Right cardiac atrium (tissue), 5 donors: ENCODE data around the gene CPZ. TPM values are rescaled to one million over a fixed set of nuclear protein-coding genes. Genes with fewer than 3 reads are reported as not detected.

ENCODE experiments used
- ATAC-seq, 2 donors: fragments of 200-7000 bp; cut with Tn5 transposase; one replicate each; pipeline versions ENCODE4 v1.8.0 to v1.9.1; 2020; ENCODE audit warnings: moderate library complexity in 2 of 2, mild to moderate bottlenecking in 1 of 2
- DNase-seq, 3 donors: peaks; one replicate each; pipeline ENCODE4 v3.0.0-alpha.2; 2020
- H3K27ac ChIP-seq: one replicate; pipeline ENCODE4 v1.5.1; 2013; ENCODE audit warnings: mild to moderate bottlenecking, low read length, control low read depth, moderate library complexity
- H3K27me3 ChIP-seq: one replicate; pipeline ENCODE4 v1.6.1; 2013; ENCODE audit not compliant: control insufficient read depth, insufficient read depth
- H3K4me1 ChIP-seq: one replicate; pipeline ENCODE4 v1.6.1; 2013; ENCODE audit warnings: low read length; ENCODE audit not compliant: control insufficient read depth, insufficient read depth
- H3K4me3 ChIP-seq: one replicate; pipeline ENCODE4 v1.5.1; 2013; ENCODE audit warnings: low read length, control low read depth
- H3K9me3 ChIP-seq: one replicate; pipeline ENCODE4 v1.6.1; 2013; ENCODE audit warnings: low read length; ENCODE audit not compliant: control insufficient read depth
- WGBS: extraction: QIAGEN DNeasy Blood & Tissue Kit; methylation state at CpG from one replicate; pipeline ENCODE4 v1.1.7; 2013; 5-methylcytosine and 5-hydroxymethylcytosine counted together
- intact Hi-C, 4 donors: fragments of 100-400 bp; cut with DNase I; formaldehyde crosslinking; loops; one replicate each; pipeline versions ENCODE4 v1.11.0 to v1.14.0; 2022 to 2023
- polyA plus RNA-seq: library from polyadenylated mRNA; stranded (reverse); fragments of 200-250 nt; gene quantifications from one replicate; pipeline ENCODE4 v1.2.3, GENCODE V29; 2013
- total RNA-seq, 4 donors: library from RNA; stranded (reverse); fragmentation: NEBNext Ultra II Directional; extraction: Animal tissue kit (Norgen Biotek cat#: 25700); gene quantifications; one replicate each; pipeline ENCODE4 v1.2.1, GENCODE V29; 2021
- donor health status: healthy with polysubstance abuse.
- donor health status: DM: no; HTN: yes; CAD: no.
- donor health status: DM: no; HTN: no; CAD: no.
- donor health status: DM: no; HTN: yes; CAD: no; lungs with severe emphysema.
- donor health status: DM: yes; HTN: yes; CAD: no.

The CPZ gene
- total and polyA plus RNA-seq, 5 donors = 0.34 to 1.5 (median 1.2) TPM

DNA sequence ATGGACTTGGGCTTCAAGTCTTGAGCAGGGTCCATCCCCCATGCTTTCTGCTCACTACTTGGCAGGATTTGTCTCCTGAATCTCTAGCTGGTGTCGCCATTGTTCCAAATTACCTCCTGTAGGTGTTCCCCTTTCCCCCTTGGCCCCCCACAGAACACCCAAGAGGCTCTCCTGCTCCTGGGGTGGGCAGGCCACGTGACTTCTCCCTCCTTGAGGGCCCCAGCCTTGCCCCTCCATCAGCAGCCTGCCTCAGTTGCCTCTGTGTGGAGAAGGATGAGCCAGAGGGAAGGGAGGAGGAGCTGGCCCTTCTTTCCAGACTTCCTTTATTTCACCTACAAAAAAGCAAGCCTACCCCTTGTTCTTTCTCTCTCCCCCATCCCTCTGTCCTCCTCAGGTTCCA lies 10.5 kb upstream of the CPZ start:
- Histone ChIP-seq H3K27me3 (no peaks in the 10 kb centered on the region), H3K4me3 (no peak overlapping the region), H3K27ac (no peak overlapping the region), H3K4me1 (no peaks in the 10 kb centered on the region), H3K9me3 (no peaks in the 10 kb centered on the region)
- ATAC-seq = no peak
- intact Hi-C loops = no loop called here
- no peak for DNase-seq
- WGBS = 55% methylated on average over 2 of the region's 2 CpGs

DNA sequence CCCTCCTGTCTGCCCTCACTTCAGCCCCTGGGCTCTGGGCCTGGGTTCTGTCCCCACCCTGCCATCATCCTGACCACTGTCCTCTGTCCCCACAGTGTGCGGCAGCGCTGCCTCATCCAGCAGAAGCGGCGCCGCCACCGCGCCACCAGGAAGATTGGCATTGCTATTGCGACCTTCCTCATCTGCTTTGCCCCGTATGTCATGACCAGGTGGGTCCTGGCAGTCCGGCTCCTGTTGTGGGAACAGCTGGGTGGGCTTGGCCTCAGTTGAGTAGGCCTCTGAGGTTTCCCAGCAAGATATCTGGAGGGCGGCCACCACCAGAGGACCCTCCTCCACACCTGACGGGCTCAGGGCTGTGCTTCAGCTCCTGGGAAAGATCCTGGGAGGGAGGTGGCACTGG lies 10.1 kb upstream of the CPZ start:
- Histone ChIP-seq H3K4me1 (no peaks in the 10 kb centered on the region), H3K27ac (no peak overlapping the region), H3K9me3 (no peaks in the 10 kb centered on the region), H3K27me3 (no peaks in the 10 kb centered on the region), H3K4me3 (no peak overlapping the region)
- WGBS = 89% methylated on average over 12 of the region's 12 CpGs
- intact Hi-C loops = no loop called here
- ATAC-seq = no peak
- peak in 1 of 3 donors; percentile 31 for DNase-seq

DNA sequence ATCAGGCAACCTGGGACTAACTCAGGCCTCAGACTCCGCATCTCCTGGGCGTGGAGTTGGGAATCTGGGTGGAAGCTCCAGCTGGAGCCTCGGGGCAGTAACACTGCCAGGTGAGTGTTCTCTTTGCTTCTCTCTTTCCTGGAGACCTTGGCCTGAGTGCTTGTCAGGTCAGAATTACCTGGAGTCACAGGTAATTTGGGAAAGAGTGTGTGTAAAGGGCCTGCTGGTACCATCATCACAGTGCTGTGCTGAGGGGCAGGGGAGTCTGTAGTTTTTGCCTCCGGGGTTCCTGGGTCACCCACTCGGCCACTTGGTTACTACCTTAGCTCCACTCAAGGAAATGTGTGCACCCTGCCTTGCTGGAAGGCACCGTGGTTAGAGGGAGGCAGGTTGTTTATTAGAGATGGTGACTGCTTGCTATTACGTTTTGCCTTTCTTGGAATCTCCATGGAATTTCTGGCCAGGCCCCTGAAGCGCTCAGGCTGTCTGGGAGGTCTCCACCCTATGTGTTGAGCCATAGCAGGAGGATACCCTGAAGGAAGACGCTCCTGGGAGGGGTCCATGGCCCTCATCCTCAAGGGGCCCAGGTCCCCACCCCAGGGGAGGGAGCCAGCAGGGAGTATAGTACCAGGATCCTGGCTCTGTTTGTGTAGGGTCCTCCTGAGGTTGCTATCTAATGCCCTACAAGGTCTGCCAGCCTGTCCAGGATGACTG lies 9.5 kb upstream of the CPZ start:
- Histone ChIP-seq H3K9me3 (no peaks in the 10 kb centered on the region), H3K27me3 (no peaks in the 10 kb centered on the region), H3K27ac (no peak overlapping the region), H3K4me3 (no peak overlapping the region), H3K4me1 (no peaks in the 10 kb centered on the region)
- intact Hi-C loops = no loop called here
- no peak for ATAC-seq
- DNase-seq = peak in 1 of 3 donors; percentile 18
- 71% methylated on average over 9 of the region's 9 CpGs for WGBS

DNA sequence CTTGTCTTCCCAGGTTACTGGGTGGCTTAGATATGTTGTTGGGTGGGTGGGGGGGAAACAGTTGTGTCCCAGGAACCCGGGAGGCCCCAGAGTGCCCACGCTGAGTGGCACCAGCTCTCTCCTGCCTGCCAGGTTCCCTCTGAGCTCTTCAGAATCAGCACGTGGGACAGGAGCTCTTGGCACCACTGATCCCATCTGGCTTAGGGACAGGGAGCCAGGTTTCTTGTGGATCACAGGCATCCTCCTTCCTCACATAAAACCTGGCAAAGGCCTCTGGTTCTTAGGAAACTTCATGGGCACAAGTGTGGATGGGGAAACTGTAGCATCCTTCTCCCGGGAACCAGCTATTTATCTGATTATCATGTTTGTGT lies 8.9 kb upstream of the CPZ start:
- WGBS = 67% methylated on average over 4 of the region's 4 CpGs
- no peaks in the 10 kb centered on the region for H3K27me3 ChIP-seq
- no peak overlapping the region for H3K27ac ChIP-seq
- intact Hi-C loops = no loop called here
- ATAC-seq (no peak), DNase-seq (no peak)
- H3K4me3 ChIP-seq = no peak overlapping the region
- H3K9me3 ChIP-seq = no peaks in the 10 kb centered on the region
- no peaks in the 10 kb centered on the region for H3K4me1 ChIP-seq

DNA sequence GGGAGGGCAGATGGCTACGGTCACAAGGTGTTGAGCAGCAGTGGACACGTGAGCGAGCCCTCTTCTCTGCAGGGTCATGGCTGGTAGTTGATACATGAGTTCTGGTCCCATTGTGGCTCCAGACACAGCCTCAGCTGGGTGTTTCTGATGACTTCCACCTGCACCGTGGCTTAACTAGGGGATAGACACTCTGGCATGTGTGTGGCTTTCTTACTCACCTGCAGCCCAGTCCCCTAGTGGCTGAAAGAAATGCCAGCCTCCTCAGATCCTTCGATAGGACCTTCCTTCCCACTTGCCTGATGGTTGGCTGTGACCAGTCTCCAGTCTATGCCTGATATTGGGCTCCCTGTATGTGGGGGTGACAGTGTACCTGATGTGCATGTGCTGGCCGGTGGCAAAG lies 7.4 kb upstream of the CPZ start:
- no peak overlapping the region for H3K4me3 ChIP-seq
- no peak for ATAC-seq
- H3K9me3 ChIP-seq = no peaks in the 10 kb centered on the region
- 32% methylated on average over 6 of the region's 6 CpGs for WGBS
- no peak overlapping the region for H3K27ac ChIP-seq
- no peaks in the 10 kb centered on the region for H3K4me1 ChIP-seq
- H3K27me3 ChIP-seq = no peaks in the 10 kb centered on the region
- peak in 1 of 3 donors; percentile 25 for DNase-seq
- intact Hi-C loops = no loop called here

DNA sequence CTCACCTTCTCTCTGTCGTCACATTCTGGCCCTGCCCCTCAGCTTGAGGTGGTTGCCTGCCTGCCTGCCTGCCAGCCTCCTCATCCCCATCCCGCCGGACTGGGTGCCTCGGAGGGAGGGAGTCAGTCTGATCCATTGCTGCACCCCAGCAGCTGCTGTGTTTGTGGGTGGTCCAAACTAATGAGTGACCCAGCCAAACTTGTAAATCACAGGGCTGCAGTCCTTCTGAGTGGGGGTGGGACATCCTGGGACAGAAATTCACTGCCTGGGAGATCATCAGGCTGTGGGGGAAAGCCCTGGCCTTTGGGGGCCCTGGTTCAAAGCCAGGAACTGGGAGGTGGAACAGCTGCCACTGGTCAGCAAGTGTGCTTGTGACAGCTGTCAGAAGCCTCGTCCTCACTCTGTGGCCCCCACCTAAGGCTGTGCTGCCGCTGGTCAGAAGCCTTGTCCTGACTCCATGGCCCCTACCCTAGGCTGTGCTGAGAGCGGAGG lies 6.8 kb upstream of the CPZ start:
- no peak for ATAC-seq
- Histone ChIP-seq H3K9me3 (no peaks in the 10 kb centered on the region), H3K27me3 (no peaks in the 10 kb centered on the region), H3K27ac (no peak overlapping the region), H3K4me3 (no peak overlapping the region), H3K4me1 (no peaks in the 10 kb centered on the region)
- WGBS = 40% methylated on average over 7 of the region's 7 CpGs
- intact Hi-C loops = no loop called here
- DNase-seq = no peak

DNA sequence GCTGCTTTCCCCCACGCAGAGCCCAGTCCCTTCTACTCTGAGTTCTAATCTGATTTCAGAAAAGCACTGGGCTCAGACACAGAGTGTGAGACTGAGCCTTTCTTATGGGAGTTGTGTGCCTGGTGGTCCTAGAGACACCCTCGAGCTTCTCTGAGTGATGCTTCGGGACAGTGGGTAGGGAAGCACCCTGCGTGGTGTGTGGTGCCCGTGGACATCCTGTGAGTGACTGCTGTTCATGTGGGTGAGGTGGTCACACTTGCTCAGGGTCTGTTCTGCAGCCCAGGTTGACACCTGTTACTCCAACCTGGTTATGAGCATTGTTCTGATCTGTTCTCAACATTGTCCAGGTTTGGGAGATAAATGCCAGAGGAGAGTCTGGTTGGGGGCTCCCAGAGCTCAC lies 6.3 kb upstream of the CPZ start:
- Histone ChIP-seq H3K27me3 (no peaks in the 10 kb centered on the region), H3K4me3 (no peak overlapping the region), H3K9me3 (no peaks in the 10 kb centered on the region), H3K4me1 (no peaks in the 10 kb centered on the region), H3K27ac (no peak overlapping the region)
- ATAC-seq (no peak), DNase-seq (no peak)
- 54% methylated on average over 5 of the region's 5 CpGs for WGBS
- intact Hi-C loops = no loop called here

DNA sequence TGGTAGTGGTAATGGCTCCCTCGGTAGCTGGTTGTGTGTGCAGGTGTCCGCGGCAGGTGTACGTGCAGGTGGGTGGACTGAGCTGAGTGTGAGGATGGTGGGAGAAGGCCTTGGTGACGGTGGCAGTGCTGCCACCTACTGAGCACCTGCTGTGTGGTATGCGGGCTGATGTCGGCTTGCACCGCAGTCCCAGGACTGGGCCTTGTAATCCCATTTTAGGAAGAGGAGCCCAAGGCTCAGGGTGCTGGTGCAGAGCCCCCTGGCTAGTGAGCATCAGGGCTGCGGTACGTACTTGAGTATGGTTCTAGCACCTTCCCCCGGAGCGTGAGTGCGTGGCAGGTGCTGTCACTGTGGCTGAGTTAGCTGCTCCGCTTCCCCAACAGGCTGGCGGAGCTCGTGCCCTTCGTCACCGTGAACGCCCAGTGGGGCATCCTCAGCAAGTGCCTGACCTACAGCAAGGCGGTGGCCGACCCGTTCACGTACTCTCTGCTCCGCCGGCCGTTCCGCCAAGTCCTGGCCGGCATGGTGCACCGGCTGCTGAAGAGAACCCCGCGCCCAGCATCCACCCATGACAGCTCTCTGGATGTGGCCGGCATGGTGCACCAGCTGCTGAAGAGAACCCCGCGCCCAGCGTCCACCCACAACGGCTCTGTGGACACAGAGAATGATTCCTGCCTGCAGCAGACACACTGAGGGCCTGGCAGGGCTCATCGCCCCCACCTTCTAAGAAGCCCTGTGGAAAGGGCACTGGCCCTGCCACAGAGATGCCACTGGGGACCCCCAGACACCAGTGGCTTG lies 5.7 kb upstream of the CPZ start:
- Histone ChIP-seq H3K27me3 (no peaks in the 10 kb centered on the region), H3K4me3 (no peak overlapping the region), H3K9me3 (no peaks in the 10 kb centered on the region), H3K27ac (no peak overlapping the region), H3K4me1 (no peaks in the 10 kb centered on the region)
- ATAC-seq = no peak
- WGBS = 80% methylated on average over 37 of the region's 37 CpGs
- peak in 1 of 3 donors; percentile 40 for DNase-seq
- intact Hi-C loops = no loop called here

DNA sequence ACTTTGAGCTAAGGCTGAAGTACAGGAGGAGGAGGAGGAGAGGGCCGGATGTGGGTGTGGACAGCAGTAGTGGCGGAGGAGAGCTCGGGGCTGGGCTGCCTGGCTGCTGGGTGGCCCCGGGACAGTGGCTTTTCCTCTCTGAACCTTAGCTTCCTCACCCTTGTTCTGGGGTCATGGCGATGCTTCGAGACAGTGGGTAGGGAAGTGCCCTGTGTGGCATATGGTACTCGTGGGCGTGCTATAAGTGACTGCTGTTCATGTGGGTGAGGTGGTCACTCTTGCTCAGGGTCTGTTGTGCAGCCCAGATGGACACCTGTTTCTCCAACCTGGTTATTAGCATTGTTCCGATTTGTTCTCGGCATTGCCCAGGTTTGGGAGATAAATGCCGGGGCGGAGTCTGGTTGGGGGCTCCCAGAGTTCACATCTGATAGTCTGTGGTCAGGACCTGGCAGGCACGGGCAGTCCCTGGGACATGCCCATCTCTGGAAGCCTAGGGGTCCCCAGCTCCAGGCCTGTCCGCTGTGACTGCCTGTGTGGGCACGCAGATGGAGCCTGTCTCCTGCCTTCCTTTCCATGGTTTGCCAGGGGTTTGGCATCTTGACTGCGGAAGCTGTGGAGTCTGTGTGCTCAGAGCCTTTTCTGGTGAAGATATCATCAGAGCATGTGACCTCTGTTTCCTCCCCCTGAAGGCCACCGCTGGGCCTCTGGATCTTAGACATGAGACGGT lies 4.9 kb upstream of the CPZ start:
- H3K27me3 ChIP-seq = no peaks in the 10 kb centered on the region
- H3K4me1 ChIP-seq = no peaks in the 10 kb centered on the region
- ATAC-seq (no peak), DNase-seq (peak in 1 of 3 donors; percentile 31)
- H3K9me3 ChIP-seq = no peaks in the 10 kb centered on the region
- intact Hi-C loops = no loop called here
- no peak overlapping the region for H3K4me3 ChIP-seq
- WGBS = 70% methylated on average over 18 of the region's 18 CpGs
- no peak overlapping the region for H3K27ac ChIP-seq

DNA sequence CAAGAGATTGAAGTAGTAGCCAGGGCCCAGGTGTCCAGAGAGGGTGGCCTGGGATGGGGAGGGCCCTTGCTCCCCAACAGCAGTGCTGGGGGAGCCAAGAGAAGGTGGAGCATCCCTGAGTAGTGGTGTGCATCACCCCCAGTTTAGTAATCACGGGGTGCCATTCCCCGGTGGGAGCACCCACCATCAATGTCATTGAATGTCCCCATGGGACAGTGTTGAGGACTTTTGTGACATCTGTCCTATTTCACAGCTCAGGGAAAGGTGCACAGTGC lies 4.4 kb upstream of the CPZ start:
- 80% methylated on average over 2 of the region's 2 CpGs for WGBS
- ATAC-seq (no peak), DNase-seq (peak in 1 of 3 donors; percentile 12)
- intact Hi-C loops = no loop called here
- no peak overlapping the region for H3K27ac ChIP-seq
- H3K27me3 ChIP-seq = no peaks in the 10 kb centered on the region
- no peaks in the 10 kb centered on the region for H3K4me1 ChIP-seq
- H3K9me3 ChIP-seq = no peaks in the 10 kb centered on the region
- no peak overlapping the region for H3K4me3 ChIP-seq

DNA sequence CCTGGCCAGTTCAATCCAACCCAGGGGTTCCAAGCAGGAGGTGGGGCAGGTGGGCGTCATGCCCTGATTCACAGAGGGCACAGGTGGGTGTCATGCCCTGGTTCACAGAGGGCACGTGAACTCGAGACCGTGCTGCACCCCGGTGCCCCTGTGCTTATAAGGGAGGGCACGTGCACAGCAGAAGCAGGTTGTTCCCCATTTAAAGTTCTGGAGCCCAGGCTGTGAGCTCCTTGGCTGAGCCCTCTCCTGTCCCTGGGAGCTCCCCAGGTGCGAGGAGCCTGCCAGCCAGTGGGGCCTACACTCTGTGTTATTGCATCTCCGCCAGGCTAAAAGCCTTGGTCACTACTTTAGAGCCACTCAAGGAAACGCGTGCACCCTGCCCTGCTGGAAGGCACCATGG lies 3.2 kb upstream of the CPZ start:
- Histone ChIP-seq H3K9me3 (no peaks in the 10 kb centered on the region), H3K4me1 (no peaks in the 10 kb centered on the region), H3K27me3 (no peaks in the 10 kb centered on the region), H3K4me3 (no peak overlapping the region), H3K27ac (no peak overlapping the region)
- WGBS = 88% methylated on average over 10 of the region's 10 CpGs
- ATAC-seq (no peak), DNase-seq (peak in 1 of 3 donors; percentile 11)
- intact Hi-C loops = no loop called here
